WERI-Rb-1 (cell line): ENCODE data around the gene ASXL3.

Experiments
- DNase-seq: peaks from one replicate; pipeline ENCODE4 v3.0.0-alpha.2; 2020
- H3K27ac ChIP-seq: fragments of 250-450 bp; sonication (Bioruptor Pico); 2 replicates; pipeline ENCODE4 v1.5.1; 2020; ENCODE audit warnings: mild to moderate bottlenecking, moderate library complexity
- H3K27me3 ChIP-seq: fragments of 250-450 bp; sonication (Bioruptor Pico); 2 replicates; pipeline ENCODE4 v1.5.1; 2021; ENCODE audit warnings: mild to moderate bottlenecking, low read depth, moderate library complexity; ENCODE audit not compliant: insufficient read depth, severe bottlenecking
- H3K36me3 ChIP-seq: fragments of 250-450 bp; sonication (Bioruptor Pico); 2 replicates; pipeline ENCODE4 v1.5.1; 2020; ENCODE audit warnings: mild to moderate bottlenecking, moderate library complexity
- H3K4me3 ChIP-seq: 2 replicates; pipeline ENCODE4 v1.5.1; 2011; ENCODE audit warnings: low read depth, mild to moderate bottlenecking, control low read depth, low read length
- H3K9me3 ChIP-seq: fragments of 250-450 bp; sonication (Bioruptor Pico); 2 replicates; pipeline ENCODE4 v1.5.1; 2021; ENCODE audit warnings: mild to moderate bottlenecking, moderate library complexity; ENCODE audit not compliant: severe bottlenecking
- CTCF ChIP-seq: IDR thresholded peaks from 2 replicates; pipeline ENCODE4 v1.5.1; 2011; ENCODE audit warnings: low read depth, mild to moderate bottlenecking, control low read depth, inconsistent platforms, low read length

The ASXL3 gene

DNA sequence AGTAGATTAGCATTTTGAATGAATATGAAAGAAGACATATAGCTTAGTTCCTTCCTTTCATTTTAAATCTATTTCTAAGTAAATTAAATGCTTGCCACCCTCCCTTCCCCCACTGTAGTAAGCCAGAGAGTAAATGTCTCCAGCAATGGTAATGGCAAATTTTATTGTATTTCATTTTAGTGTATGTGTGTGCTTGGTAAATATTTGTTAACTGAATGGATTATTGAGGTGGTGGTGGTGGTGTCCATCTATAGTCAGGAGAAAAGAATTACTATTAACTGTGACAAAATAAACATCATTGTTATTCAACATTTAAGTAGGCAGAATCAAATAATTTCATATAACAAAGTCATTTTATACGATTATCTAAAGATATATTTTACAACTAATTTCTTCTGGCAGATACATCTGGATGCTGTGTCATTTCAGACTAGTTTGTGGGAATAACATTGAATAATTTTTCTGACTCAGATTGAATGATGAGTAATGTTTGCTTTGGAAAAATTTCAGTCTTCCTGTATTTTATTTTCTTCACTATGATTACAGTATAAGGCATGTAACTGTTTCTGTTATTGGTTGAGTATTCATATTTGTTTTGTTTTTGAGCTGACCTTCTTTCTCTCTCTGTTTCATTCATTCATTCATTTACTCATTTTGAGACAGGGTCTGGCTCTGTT is 18.3 kb downstream of the ASXL3 start:
- no peaks in the 10 kb centered on the region for H3K9me3 ChIP-seq
- TF ChIP-seq CTCF: no peak
- DNase-seq: no peak

GRCh38 chr18:33600846-33601245 is 22.8 kb downstream of the ASXL3 start:
- Histone ChIP-seq H3K27ac (no peak overlapping the region), H3K36me3 (no peaks in the 10 kb centered on the region), H3K27me3 (no peaks in the 10 kb centered on the region), H3K4me3 (no peak overlapping the region), H3K9me3 (no peaks in the 10 kb centered on the region)
- no peak for DNase-seq
- TF ChIP-seq CTCF: no peak

More for the DNA sequence above, 18.3 kb downstream of the ASXL3 start:
- no peak overlapping the region for H3K27ac ChIP-seq
- H3K4me3 ChIP-seq: no peak overlapping the region
- no peaks in the 10 kb centered on the region for H3K27me3 ChIP-seq
- no peaks in the 10 kb centered on the region for H3K36me3 ChIP-seq

- no peak for TF ChIP-seq CTCF
- Histone ChIP-seq H3K27me3 (peaks cover 4% of the 10 kb centered on the region), H3K27ac (no peak overlapping the region), H3K36me3 (no peaks in the 10 kb centered on the region), H3K9me3 (no peaks in the 10 kb centered on the region), H3K4me3 (no peak overlapping the region)
- DNase-seq: no peak
Observed at GRCh38 chr18:33603454-33603853, 25.4 kb downstream of the ASXL3 start.

DNA sequence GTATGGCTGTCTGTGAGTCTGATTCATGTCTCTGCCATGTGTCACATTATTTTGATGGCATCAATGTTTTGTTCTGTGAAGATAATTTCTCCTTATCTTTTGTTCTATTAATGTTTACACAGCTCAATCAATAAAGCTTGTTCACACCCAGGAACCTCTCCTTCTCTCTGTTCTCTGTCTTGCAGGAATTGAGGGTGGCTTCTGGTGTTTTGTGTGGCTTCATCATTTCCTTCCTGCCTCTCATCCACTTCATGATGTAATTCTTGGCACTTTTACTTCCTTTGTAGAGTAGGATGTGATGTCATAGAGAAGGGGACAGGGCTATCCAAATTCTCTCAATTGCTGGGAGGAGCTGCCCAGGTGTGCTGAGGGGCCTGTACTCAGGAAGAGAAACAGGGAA is 27.2 kb downstream of the ASXL3 start:
- TF ChIP-seq CTCF: no peak
- no peaks in the 10 kb centered on the region for H3K9me3 ChIP-seq
- H3K4me3 ChIP-seq: no peak overlapping the region
- no peak for DNase-seq
- H3K36me3 ChIP-seq: no peaks in the 10 kb centered on the region
- peaks cover 4% of the 10 kb centered on the region for H3K27me3 ChIP-seq
- no peak overlapping the region for H3K27ac ChIP-seq

- Histone ChIP-seq H3K36me3 (no peaks in the 10 kb centered on the region), H3K27ac (no peak overlapping the region), H3K4me3 (no peak overlapping the region), H3K27me3 (peaks cover 4% of the 10 kb centered on the region), H3K9me3 (no peaks in the 10 kb centered on the region)
- TF ChIP-seq CTCF: no peak
- DNase-seq: no peak
Observed at GRCh38 chr18:33606621-33607020, 28.6 kb downstream of the ASXL3 start.
